GM18505 (cell line): Measurements from ENCODE around the gene GNPTAB.

Experiments used
- ATAC-seq: cut with Tn5 transposase; IDR thresholded peaks from one replicate; pipeline ENCODE4 v1.9.1; 2021; ENCODE audit not compliant: unreplicated experiment
- POLR2A ChIP-seq: IDR thresholded peaks from 4 replicates; pipeline ENCODE4 v1.6.1; 2011; ENCODE audit warnings: borderline replicate concordance; ENCODE audit not compliant: insufficient read depth, insufficient read length; ENCODE audit errors: extremely low read depth

The GNPTAB gene

DNA sequence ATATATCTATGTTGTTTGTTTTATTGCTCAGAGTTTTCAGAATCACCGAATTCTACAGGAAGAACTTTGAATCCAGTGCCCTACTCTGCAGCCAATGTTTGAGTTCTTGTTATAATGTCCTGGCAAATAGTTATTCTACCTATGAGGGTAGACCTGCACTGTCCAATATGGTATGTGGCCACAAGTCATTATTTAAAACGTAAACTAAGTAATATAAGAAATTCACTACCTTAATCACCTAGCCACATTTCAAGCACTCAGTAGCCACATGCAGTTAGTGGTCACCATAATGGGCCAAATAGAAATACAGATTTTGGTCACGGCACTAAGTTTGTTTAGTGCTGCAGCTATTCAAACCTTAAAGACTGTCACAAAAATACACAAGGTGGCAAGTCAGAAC lies 26.4 kb downstream of the GNPTAB start:
- no peak for TF ChIP-seq POLR2A

DNA sequence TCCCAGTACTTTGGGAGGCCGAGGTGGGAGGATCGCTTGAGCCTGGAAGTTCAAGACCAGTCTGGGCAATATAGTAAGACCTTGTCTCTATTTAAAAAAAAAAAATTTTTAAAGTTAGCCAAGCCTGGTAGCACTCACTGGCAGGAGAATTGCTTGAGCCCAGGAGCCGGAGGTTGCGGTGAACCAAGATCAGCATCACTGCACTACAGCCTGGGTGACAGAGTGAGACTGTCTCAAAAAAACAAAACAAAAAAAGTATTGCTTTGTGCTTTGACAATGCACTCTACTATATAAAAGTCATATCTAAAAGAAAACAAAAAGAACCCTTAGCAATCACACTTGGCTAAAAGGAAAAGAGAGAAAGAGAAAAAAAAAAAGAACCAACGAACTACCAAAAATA lies 26.8 kb downstream of the GNPTAB start:
- no peak for ATAC-seq
- no peak for TF ChIP-seq POLR2A

More for the DNA sequence above, 26.4 kb downstream of the GNPTAB start:
- ATAC-seq, result no peak

- ATAC-seq, result no peak
- no peak for TF ChIP-seq POLR2A
Observed at GRCh38 chr12:101802486-101802885, 28.3 kb downstream of the GNPTAB start.

- no peak for ATAC-seq
- TF ChIP-seq POLR2A, result no peak
Observed at GRCh38 chr12:101799774-101800173, 31.0 kb downstream of the GNPTAB start.

DNA sequence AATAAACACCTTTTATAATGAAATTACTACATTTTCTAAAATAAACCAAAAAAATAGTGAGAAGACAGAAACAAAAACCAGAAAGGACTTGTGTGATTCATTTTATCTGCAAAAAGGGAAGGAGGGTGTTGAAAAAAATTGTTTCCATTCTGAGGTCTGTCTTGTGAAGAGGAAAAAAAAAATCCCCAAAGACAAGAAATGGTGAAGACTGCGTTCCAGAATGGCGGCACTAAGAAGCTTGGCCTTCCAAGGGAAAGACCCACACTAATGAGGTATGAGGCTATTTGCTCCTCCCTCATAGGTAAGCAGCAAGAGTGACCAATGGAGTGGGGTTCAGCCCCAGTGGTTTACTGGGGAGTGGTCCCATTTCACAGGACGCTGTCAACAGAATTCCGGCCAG lies 35.0 kb downstream of the GNPTAB start:
- ATAC-seq, result no peak
- no peak for TF ChIP-seq POLR2A

- no peak for ATAC-seq
- no peak for TF ChIP-seq POLR2A
Observed at GRCh38 chr12:101795013-101795412, 35.7 kb downstream of the GNPTAB start.

- no peak for ATAC-seq
- no peak for TF ChIP-seq POLR2A
Observed at GRCh38 chr12:101794574-101794973, 36.2 kb downstream of the GNPTAB start.

GRCh38 chr12:101793401-101793800 lies 37.4 kb downstream of the GNPTAB start:
- TF ChIP-seq POLR2A, result no peak
- ATAC-seq, result peak; percentile 54

DNA sequence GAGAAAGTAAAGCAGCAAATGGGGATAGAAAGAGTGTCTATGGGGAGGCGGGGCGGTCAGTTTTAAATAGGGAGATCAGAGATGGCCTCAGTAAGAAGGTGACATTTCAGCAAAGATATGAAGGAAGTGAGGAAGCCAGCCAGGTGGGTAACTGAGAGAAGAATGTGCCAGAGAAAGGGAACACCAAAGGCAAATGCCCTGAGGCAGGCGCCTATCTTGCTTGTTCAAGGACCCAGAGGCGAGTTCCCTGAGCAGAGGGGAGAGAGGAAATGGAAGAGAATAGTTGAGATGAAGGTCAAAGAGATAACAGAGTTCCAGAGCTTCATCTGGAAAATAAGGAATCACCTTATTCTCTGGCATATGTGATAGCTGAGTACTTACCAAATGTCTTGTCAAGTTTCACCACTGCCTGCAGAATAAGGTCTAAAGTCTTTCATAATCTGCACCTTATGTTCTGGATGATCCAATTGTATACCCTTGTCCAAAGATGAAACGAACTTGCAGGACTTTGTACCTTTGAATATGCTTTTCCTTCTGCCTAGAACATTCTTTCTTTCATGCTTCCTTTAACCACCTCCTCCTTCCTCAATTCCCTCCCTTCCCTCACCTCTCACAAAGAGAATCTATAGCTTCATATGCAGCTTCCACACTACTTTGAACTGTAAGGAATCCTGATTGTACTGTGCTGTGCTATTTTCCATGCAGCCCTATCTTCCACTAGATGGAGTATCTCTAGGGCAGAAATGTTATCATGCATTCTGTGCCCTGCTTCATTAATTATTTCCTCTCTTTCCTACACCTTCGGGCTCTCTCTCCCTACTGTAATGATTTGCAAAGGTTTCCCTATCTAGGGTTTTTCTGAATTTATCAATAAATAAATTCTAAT lies 38.5 kb downstream of the GNPTAB start:
- TF ChIP-seq POLR2A, result no peak
- no peak for ATAC-seq

GRCh38 chr12:101789171-101789570 lies 41.6 kb downstream of the GNPTAB start:
- no peak for TF ChIP-seq POLR2A
- no peak for ATAC-seq

GRCh38 chr12:101785671-101786070 lies 45.1 kb downstream of the GNPTAB start:
- no peak for ATAC-seq
- TF ChIP-seq POLR2A, result no peak

GRCh38 chr12:101784376-101784775 lies 46.4 kb downstream of the GNPTAB start:
- no peak for ATAC-seq
- TF ChIP-seq POLR2A, result no peak

GRCh38 chr12:101783838-101784237 lies 46.9 kb downstream of the GNPTAB start:
- no peak for ATAC-seq
- TF ChIP-seq POLR2A, result no peak

DNA sequence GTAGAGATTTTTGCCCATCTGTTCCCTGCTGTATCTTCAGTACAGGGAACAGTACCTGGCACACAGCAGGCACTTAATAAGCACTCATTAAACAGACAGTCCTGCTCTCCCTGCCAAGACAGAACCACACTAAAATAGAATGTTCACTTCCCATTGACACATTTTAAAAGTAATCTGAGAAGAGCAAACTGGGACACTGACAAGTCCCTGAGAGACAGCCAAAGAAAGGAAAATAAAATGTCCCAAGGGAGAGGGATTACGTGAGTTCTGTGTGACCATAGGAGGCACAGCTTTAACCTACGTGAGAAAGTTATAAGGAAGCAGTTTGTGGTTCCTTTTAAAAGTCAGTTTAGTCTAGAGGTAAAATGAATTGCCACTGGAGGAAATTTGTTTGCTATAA lies 47.6 kb downstream of the GNPTAB start:
- no peak for ATAC-seq
- no peak for TF ChIP-seq POLR2A
